ENCODE results near the gene IFI6.
"Not testable (repeated sequence)": the region's sequence is repeated elsewhere in the genome, so short reads cannot be mapped to it uniquely, and the experiment has no call there.

The IFI6 gene

DNA sequence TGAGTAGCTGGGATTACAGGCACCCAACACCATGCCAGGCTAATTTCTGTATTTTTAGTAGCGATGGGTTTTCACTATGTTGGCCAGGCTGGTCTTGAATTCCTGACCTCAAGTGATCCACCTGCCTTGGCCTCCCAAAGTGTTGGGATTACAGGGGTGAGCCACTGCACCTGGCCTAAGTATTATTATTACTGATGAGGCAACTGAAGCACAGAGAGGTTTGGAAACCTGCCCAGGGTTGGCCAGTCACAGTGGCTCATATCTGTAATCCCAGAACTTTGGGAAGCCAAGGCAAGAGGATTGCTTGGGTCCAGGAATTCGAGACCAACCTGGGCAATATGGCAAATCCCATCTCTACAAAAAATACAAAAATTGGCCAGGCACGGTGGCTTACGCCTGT lies 44.3 kb downstream of the IFI6 start:
- not testable (repeated sequence) for DNase-seq (ENCODE audit: low spot score)

DNA sequence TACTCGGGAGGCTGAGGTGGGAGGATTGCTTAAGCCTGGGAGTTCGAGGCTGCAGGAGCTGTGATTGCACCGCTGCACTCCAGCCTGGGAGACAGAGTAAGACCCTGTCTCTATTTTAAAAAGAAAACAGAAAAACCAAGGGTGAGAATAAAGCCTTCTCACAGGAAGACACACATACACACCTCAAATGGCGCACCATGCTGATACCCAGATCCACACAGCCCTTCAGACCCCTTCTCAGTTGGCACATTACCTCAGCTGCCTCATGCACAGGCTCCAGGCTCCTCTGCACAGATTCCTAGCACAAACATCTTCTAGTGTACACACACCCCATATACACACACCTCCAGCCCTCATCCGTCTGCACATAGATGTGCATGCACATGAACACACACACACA lies 44.9 kb downstream of the IFI6 start:
- no peak for DNase-seq (ENCODE audit: low spot score)

DNA sequence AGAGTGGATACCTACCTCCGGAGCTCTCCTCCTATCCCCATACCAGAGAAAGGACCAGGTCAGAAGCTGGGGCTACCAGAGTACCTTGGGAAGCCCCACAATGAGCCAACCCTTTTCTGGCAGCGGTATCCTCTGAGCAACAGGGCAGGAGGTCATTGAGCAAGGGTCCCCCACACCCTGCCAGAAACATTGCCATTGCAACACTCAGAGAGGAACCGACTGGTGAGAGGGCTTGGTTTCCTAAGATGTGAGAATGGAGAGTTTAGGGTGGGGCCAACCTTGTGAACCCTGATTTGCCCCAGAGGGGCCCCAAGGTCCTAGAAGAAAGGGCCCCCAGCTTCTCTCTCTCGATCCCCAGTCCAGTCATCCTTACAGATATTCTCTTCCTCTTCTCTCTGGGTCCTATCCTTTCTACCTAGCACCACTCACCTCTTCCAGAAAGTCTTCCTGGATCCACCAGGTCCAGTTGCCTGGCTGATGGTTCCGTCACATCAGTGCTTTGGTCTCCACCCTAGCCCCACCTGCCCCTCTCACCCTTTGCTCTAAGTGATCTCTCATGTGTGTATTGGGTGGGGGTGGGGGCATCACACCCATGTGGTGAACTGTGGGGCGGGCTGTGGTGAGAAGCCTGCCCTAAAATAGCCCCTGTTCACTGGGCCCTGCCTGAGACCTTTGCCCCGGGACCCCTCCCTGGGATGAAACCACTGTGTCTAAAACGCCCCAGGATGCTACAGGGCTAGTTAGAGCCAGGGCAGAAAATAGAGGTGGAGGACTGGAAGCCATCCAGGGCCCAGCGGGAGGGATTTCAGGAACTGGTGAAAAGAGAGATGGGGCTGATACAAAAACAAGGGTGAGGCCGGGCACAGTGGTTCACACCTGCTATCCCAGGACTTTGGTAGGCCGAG lies 45.7 kb downstream of the IFI6 start:
- DNase-seq (ENCODE audit: low spot score): no peak

DNA sequence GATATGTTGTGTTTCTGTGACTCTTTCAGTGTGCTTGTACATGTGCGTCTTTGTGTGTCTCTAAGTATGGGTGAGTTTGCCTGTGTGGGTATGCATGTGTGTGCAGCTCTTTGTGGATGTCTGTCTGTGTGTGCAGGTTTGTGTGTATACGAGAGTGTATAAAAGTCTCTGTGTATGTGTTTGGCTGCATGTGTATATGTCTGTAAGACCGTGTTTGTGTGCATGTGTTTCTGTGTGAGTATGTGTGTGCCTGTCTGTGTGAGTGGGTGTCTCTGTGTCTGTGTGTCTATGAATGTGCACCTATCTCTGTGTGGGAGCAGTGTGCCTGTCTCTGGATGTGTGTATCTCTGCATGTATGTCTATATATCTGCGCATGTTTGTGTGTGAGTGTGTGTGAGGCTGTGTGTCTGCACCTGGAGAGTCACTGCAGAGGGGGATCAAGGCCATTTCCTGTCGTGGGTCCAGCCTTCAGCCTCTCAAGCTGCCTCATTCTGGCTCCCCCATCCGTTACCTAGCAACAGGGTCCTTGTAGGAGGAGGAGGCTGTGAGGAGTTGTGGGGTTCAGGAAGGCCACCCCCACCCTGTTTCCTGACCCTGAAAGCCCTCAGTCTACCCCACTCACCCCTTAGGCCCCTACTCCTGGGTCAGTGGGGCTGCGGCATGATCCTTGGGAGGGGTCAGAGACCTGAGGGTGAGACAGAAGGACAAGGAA lies 47.4 kb downstream of the IFI6 start:
- DNase-seq (ENCODE audit: low spot score): no peak

DNA sequence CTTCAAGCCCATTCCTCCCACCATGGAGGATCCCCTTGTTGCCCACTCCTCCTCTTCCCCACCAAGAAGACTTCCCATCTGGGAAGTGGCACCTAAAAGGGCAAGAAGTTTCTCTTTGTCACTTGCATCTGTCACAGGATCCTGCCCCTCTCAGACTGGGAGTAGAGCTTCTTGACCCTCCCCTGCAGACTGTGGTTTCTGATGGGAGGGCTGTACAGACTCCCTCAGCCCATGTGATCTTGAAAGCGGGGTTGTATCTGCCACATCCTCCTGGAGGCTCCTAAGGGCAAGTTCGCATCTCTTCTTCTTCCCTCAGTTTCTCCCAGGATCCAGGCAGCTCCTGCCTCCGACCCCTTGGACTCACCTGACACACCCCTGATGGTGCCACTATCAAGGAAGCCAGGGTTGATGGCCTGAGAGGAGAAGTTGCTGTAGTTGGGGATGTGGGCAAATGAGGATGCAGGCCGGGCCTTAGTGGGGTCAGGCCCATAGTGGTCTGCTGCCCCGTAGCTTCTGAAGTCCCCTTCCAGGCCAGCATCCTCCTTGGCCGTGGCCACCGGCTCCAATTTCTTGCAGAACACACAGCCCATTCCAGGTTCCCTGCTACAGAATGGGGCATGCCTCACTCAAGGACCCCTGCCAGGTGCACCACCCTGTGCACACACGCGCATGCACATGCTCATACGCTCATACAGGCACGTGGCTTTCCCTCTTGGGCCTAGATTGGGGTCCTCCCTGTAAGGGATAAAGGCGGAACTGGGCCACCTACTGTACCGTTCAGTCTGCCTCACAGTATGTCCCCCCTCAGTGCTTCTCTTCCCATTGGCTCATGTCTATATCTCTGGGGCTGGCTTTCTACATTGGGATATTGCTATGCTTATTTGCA lies 48.4 kb downstream of the IFI6 start:
- DNase-seq (ENCODE audit: low spot score): no peak

DNA sequence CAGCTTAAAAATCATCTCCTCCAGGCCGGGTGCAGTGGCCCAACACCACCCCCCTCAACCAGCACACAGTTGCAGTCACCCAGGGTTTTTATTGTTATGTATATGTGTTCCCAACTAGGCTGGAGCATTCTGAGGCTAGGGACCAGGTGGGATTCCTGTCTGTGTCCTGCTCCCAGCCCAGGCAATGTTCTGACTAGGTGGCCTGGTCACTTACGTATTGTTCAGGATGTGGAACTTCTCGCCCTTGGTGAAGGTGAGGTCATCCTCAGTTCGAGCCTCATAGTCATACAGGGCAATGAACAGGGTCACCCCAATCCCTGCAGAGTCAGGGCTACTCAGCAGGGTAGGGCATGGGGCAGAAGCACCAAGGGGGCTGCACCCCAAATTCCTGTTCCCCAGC lies 49.2 kb downstream of the IFI6 start:
- DNase-seq (ENCODE audit: low spot score): no peak

DNA sequence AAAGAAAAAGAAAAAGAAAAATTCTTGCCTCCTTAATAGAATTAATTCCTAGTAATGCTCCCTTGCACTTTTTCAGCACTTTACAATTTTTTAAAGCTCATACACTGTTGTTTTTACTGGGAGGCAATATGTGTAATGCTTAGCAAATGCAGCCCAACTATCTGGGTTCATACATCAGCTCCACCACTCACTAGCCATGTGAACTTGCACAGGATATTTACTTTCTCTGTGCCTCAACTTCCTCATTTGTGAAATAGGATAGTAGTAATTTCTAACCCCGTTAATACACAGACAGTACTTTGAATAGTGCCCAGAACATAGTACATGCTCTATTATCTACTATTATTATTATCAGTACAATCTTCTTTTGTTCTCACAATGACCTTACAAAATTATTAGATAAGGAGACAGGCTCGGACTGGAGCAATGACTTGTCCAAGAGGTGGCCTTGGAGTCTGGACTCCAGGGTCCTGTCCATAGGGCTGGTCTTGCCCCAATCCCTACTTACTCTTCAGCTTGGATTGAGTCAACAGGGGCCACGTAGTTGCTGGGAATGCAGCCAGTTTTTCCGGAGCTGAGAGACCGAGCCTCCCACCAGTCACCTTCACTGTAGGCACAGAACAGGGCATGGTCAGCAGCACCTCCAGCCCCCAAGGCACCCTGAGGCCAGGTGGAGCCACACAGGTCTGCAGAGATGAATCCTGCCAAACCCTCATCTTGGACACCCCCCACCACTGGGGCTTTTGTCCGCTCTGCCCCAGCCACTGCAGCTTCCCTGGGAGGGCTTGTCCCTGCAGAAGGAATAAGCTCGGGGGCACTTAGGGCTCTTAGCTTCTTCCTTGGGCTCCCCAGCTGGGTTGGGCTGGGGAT lies 50.7 kb downstream of the IFI6 start:
- DNase-seq (ENCODE audit: low spot score): no peak

DNA sequence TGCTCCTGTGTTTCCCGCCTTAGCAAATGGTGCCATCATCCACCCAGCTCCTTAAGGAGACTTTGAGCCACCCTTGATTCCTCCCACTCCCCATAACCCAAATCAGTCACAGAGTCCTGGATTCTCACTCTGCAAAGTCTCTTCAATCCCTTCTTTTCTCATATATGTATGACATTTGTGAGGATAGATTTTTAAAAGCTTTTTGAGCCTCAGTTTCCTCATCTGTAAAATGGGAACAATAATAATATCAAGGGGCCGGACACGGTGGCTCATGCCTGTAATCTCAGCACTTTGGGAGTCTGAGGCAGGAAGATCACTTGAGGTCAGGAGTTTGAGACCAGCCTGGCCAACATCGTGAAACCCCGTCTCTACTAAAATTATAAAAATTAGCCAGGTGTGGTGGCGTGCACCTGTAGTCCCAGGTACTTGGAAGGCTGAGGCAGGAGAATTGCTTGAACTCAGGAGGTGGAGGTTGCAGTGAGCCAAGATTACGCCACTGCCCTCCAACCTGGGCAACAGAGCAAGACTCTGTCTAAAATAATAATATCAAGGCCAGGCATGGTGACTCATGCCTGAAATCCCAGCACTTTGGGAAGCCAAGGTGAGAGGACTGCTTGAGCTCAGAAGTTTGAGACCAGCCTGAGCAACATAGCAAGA lies 52.1 kb downstream of the IFI6 start:
- not testable (repeated sequence) for DNase-seq (ENCODE audit: low spot score)

DNA sequence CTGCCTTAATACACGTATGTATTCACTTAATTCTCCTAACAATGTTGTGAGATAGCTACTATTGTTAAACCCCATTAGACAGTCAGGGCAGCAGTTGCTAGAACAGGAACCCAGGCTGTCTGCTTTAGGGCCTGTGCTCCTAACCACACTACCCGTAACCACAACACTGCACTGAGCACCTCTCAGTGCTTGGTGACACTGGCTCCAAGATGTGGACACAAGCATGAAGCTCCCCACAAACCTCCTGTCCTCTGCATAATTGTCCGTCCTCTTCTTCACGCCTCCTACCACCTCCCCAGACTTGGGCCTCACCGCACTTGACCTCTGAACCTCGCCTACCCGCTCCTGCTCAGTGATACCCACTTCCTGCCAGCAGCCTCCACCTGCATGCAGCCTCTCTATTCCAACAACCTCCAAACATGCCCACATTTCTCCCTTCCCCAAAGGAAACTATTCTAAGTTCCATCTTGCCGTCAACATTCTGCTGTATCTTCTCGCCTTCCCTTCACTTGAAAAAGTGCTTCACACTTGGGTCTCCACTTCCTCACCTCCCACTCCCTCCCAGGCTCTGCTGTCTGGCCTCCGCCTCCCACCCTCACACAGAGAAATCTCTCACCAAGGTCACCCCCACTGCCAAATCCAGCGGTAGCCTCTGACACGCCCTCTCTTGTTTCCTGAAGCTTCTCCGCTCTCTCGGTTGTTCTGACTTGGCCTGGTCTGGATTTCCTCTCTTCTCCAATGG lies 53.5 kb downstream of the IFI6 start:
- DNase-seq (ENCODE audit: low spot score): no peak

DNA sequence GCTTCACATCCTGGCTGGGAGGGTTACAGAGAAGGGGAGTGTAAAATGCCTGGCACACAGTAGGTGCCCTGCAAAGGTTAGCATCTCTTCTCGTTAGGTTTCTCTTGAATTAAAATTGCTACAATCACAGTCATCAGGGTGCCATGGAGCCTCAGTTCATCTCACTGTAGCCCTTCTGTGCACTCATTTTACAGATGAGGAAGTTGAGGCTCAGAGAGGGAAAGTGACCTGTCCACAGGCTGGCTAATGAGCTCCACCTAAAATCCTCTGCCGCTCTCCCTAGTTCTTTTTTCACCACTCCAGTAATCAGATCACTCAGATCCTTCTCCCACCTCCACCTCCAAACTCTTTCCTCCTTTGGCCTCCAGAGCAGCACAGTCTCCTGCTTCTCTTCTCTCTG lies 54.6 kb downstream of the IFI6 start:
- DNase-seq (ENCODE audit: low spot score): no peak

DNA sequence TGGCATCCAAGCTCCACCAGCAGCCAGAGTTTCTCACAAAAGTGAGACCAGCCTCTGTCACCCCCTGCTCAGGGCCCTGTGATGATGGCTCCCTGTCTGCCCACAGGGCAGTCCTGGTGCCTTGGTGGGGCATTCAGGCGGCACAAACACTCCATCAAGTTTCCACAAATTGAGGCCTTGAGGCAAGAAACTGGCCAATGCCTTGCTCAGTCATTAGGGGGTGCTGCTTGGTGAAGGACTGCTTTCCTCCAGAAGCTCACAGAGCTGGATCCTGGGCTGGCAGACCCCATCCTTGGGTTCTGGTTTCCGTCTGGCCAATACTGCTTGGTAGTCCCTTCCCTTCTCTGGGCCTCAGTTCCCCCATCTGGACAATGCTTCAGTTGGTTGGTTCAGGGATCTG lies 55.6 kb downstream of the IFI6 start:
- DNase-seq (ENCODE audit: low spot score): no peak

All from D341Med (cell line).